Kidney epithelial cell (primary cell): ENCODE data around the gene SLC28A1. TPM values are rescaled to one million over a fixed set of nuclear protein-coding genes. Genes with fewer than 3 reads are reported as not detected.

Experiments
- DNase-seq: peaks from one replicate; pipeline ENCODE4 v3.0.0-alpha.2; 2010; ENCODE audit warnings: low read depth
- H3K27me3 ChIP-seq: 2 replicates; pipeline ENCODE4 v1.6.0; 2011; ENCODE audit warnings: low read length; ENCODE audit not compliant: control insufficient read depth, insufficient read depth
- H3K36me3 ChIP-seq: 2 replicates; pipeline ENCODE4 v1.5.1; 2011; ENCODE audit warnings: low read length; ENCODE audit not compliant: control insufficient read depth, insufficient read depth
- H3K4me3 ChIP-seq: 2 replicates; pipeline ENCODE4 v1.5.1; 2011; ENCODE audit warnings: low read depth, mild to moderate bottlenecking, control low read depth, low read length
- CTCF ChIP-seq: IDR thresholded peaks from 2 replicates; pipeline ENCODE4 v1.5.1; 2011; ENCODE audit warnings: mild to moderate bottlenecking, moderate library complexity, low read length, control low read depth, inconsistent platforms; ENCODE audit not compliant: insufficient read depth, poor library complexity, severe bottlenecking
- total RNA-seq: library from RNA; depleted of rRNA; stranded (reverse); fragments of >200 nt; gene quantifications from 2 replicates; pipeline ENCODE4 v1.2.3, GENCODE V29; 2015

Gene SLC28A1
- total RNA-seq, 1 donor from 2014 or later: 0.17 TPM

GRCh38 chr15:84990507-84990906 is 106.0 kb downstream of the SLC28A1 start:
- H3K36me3 ChIP-seq: no peaks in the 10 kb centered on the region
- no peak for TF ChIP-seq CTCF
- no peak overlapping the region for H3K4me3 ChIP-seq
- no peaks in the 10 kb centered on the region for H3K27me3 ChIP-seq
- DNase-seq: no peak

GRCh38 chr15:84991014-84991712 is 106.7 kb downstream of the SLC28A1 start:
- no peak for DNase-seq
- H3K27me3 ChIP-seq: no peaks in the 10 kb centered on the region
- H3K36me3 ChIP-seq: no peaks in the 10 kb centered on the region
- TF ChIP-seq CTCF: no peak
- no peak overlapping the region for H3K4me3 ChIP-seq

- Histone ChIP-seq H3K27me3 (no peaks in the 10 kb centered on the region), H3K4me3 (no peak overlapping the region), H3K36me3 (no peaks in the 10 kb centered on the region)
- DNase-seq: peak; percentile 69
- TF ChIP-seq CTCF: no peak
These were observed 107.9 kb downstream of the SLC28A1 start for GRCh38 chr15:84992157-84992944.

Other genes starting within 250 kb of the SLC28A1 start
- 18.5 and 27.4 TPM in 2 replicates for gene WDR73, start 230.4 kb upstream of the SLC28A1 start, total RNA-seq
- gene NMB, start 226.5 kb upstream of the SLC28A1 start, total RNA-seq: 6.3 and 12.0 TPM in 2 replicates
- 183 and 213 TPM in 2 replicates for gene SEC11A, start 168.5 kb upstream of the SLC28A1 start, total RNA-seq
- 18.8 and 20.5 TPM in 2 replicates for gene ZNF592, start 136.1 kb upstream of the SLC28A1 start, total RNA-seq
- 54.5 and 55.7 TPM in 2 replicates for gene ALPK3, start 67.3 kb upstream of the SLC28A1 start, total RNA-seq
- 26.7 and 31.5 TPM in 2 replicates for gene PDE8A, start 97.2 kb downstream of the SLC28A1 start, total RNA-seq